Measurements from ENCODE around the gene MISP. TPM values are rescaled to one million over a fixed set of nuclear protein-coding genes. Genes with fewer than 3 reads are reported as not detected.

The MISP gene
- total and polyA plus RNA-seq, 10 of the 15 experiments (the other 5 are each of a cell fraction or from before 2014, with no cell fraction given), result not detected

DNA sequence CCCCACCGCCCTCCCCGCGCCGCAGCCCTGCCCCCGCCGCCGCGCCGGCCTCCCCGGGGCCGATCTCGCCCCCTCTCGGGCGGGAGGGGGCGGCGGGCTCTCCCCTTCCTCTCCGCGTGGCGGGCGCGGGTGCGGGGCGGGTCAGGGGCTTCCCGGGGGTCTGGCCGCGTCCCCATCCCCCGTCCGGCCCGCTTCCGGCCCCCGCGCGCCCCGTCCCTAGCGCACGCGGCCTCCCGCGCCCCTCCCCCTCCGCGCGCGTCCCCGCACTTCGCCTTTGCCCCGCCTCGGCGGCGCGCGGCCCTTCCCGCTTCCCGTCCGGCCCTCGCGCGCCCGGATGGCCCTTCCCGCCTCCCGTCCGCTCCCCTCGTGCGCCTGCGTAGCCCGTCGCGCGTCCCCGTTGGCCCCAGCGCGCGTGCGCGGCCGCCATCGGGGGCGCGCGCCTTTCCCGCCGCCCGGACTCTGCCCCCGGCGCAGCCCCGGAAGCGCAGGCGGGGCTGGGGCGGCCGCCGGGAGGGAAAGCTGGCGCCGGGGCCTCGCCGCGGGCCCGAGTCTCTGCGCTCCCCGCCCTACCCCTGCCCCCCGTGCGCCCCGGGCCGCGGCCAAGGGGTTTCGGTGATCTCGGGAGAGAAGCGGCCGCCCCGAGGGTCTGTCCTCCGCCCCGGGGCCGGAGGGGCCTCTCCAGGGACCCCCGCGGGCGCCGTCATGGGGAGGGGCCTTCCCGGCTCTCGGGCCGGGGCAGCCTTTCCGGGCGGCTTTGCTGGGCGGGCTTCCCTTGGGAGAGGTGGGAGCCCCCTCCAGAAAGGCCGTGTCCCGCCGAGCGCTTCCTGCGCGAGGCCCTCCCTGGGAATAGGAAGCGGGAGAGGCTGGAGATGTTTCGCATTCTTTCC, 46.9 kb downstream of the MISP start (continued):
- TF ChIP-seq, protein P1, sequence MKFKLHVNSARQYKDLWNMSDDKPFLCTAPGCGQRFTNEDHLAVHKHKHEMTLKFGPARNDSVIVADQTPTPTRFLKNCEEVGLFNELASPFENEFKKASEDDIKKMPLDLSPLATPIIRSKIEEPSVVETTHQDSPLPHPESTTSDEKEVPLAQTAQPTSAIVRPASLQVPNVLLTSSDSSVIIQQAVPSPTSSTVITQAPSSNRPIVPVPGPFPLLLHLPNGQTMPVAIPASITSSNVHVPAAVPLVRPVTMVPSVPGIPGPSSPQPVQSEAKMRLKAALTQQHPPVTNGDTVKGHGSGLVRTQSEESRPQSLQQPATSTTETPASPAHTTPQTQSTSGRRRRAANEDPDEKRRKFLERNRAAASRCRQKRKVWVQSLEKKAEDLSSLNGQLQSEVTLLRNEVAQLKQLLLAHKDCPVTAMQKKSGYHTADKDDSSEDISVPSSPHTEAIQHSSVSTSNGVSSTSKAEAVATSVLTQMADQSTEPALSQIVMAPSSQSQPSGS (IDR thresholded peaks at IDR 0.05; ENCODE audit: low read length), result no peak
- TF ChIP-seq BMI1 (IDR thresholded peaks at IDR 0.05; ENCODE audit: borderline replicate concordance), result no peak
- TF ChIP-seq CHD4 (IDR thresholded peaks at IDR 0.05), result no peak
- TF ChIP-seq HDAC6 (IDR thresholded peaks at IDR 0.05; ENCODE audit: unreplicated experiment), result peak; percentile 87
- peak; percentile 83 for TF ChIP-seq NR2F1 (conservative IDR thresholded peaks at IDR 0.05)
- TF ChIP-seq SMC3 (IDR thresholded peaks at IDR 0.05; ENCODE audit: borderline replicate concordance, low read length), result no peak
- peak; percentile 24; the same call in 1 of the 2 replicates for TF ChIP-seq TAF1 (IDR thresholded peaks at IDR 0.05; ENCODE audit: borderline replicate concordance, low read depth, low read length)
- no peak for TF ChIP-seq CBFB (IDR thresholded peaks at IDR 0.05; ENCODE audit: low read depth)
- TF ChIP-seq NRF1 (conservative IDR thresholded peaks at IDR 0.05; ENCODE audit: low read depth, low read length), result peak; percentile 92
- TF ChIP-seq MYC (IDR thresholded peaks at IDR 0.05; ENCODE audit: insufficient read depth, insufficient read length, insufficient replicate concordance, low read length, severe bottlenecking), result peak; percentile 76
- no peak for TF ChIP-seq SREBF1 (IDR thresholded peaks at IDR 0.05; ENCODE audit: low read length)
- no peak for TF ChIP-seq NFIC (IDR thresholded peaks at IDR 0.05; ENCODE audit: low read depth, low read length)
- TF ChIP-seq ZNF217 (IDR thresholded peaks at IDR 0.05), result no peak
- no peak for TF ChIP-seq CREM (IDR thresholded peaks at IDR 0.05; ENCODE audit: low read depth)
- TF ChIP-seq NFYA (IDR thresholded peaks at IDR 0.05; ENCODE audit: borderline replicate concordance, low read depth, low read length), result no peak
- TF ChIP-seq KLF5 (IDR thresholded peaks at IDR 0.05; ENCODE audit: partially characterized antibody), result no peak
- TF ChIP-seq BHLHE40 (IDR thresholded peaks at IDR 0.05; ENCODE audit: borderline replicate concordance in 1 of 2, low read depth in 2 of 2, low read length in 1 of 2), result peak in 1 of 2 experiments; percentile 78; a peak in 2 of 4 replicates
- no peak for TF ChIP-seq SMAD1 (IDR thresholded peaks at IDR 0.05; ENCODE audit: low read depth, partially characterized antibody)
- no peak for TF ChIP-seq RUNX3 (IDR thresholded peaks at IDR 0.05; ENCODE audit: low read length)
- TF ChIP-seq ZZZ3 (IDR thresholded peaks at IDR 0.05; ENCODE audit: control insufficient read depth, insufficient read length, low read depth), result no peak
- TF ChIP-seq SPI1 (IDR thresholded peaks at IDR 0.05; ENCODE audit: borderline replicate concordance, insufficient read depth, low read depth, low read length), result 0 out of 2 replicates have a peak, but pooled peaks have one; percentile 21
- no peak for TF ChIP-seq NBN (IDR thresholded peaks at IDR 0.05)
- TF ChIP-seq, protein P2, sequence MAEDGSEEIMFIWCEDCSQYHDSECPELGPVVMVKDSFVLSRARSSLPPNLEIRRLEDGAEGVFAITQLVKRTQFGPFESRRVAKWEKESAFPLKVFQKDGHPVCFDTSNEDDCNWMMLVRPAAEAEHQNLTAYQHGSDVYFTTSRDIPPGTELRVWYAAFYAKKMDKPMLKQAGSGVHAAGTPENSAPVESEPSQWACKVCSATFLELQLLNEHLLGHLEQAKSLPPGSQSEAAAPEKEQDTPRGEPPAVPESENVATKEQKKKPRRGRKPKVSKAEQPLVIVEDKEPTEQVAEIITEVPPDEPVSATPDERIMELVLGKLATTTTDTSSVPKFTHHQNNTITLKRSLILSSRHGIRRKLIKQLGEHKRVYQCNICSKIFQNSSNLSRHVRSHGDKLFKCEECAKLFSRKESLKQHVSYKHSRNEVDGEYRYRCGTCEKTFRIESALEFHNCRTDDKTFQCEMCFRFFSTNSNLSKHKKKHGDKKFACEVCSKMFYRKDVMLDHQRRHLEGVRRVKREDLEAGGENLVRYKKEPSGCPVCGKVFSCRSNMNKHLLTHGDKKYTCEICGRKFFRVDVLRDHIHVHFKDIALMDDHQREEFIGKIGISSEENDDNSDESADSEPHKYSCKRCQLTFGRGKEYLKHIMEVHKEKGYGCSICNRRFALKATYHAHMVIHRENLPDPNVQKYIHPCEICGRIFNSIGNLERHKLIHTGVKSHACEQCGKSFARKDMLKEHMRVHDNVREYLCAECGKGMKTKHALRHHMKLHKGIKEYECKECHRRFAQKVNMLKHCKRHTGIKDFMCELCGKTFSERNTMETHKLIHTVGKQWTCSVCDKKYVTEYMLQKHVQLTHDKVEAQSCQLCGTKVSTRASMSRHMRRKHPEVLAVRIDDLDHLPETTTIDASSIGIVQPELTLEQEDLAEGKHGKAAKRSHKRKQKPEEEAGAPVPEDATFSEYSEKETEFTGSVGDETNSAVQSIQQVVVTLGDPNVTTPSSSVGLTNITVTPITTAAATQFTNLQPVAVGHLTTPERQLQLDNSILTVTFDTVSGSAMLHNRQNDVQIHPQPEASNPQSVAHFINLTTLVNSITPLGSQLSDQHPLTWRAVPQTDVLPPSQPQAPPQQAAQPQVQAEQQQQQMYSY (CRISPR knock-in tag; IDR thresholded peaks at IDR 0.05), result no peak
- no peak for TF ChIP-seq NFYB (IDR thresholded peaks at IDR 0.05; ENCODE audit: insufficient read depth, low read depth, low read length)
- TF ChIP-seq, protein P3, sequence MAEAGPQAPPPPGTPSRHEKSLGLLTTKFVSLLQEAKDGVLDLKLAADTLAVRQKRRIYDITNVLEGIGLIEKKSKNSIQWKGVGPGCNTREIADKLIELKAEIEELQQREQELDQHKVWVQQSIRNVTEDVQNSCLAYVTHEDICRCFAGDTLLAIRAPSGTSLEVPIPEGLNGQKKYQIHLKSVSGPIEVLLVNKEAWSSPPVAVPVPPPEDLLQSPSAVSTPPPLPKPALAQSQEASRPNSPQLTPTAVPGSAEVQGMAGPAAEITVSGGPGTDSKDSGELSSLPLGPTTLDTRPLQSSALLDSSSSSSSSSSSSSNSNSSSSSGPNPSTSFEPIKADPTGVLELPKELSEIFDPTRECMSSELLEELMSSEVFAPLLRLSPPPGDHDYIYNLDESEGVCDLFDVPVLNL (IDR thresholded peaks at IDR 0.05; ENCODE audit: low read depth, low read length), result peak; percentile 72

Data from GM12878 (cell line).